OCI-LY3 (cell line): ENCODE results near the gene THUMPD1.
"Not testable (repeated sequence)": the region's sequence is repeated elsewhere in the genome, so short reads cannot be mapped to it uniquely, and the experiment has no call there.

Experiments used
- EZH2phosphoT487 ChIP-seq: fragments of 200-600 bp; shearing (Covaris generic); IDR thresholded peaks from 2 replicates; pipeline ENCODE4 v1.6.1; 2018; ENCODE audit warnings: antibody characterized with exemption, mixed run types, low read depth
- TF ChIP-seq, protein P1 (sequence below): fragments of 200-600, 300-600 bp; sonication (generic); IDR thresholded peaks from 2 replicates; pipeline ENCODE4 v1.5.1; 2014; ENCODE audit warnings: antibody characterized with exemption, low read length, low read depth

DNA sequence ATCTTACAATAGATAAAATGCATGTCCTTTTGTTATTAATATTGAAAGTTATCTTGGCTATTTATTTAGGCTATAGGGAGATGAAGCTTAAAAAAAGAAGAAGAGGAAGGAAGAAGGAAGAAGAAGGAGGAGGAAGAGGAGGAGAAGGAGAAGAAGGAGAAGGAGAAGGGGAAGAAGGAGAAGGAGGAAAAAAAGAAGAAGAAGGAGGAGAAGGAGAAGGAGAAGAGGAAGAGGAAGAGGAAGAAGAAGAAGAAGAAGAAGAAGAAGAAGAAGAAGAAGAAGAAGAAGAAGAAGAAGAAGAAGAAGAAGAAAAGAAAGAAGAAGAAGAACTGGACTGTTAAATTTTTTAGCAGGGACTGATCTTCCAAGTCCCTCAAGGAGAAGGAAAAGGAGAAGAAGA lies 23.9 kb downstream of the THUMPD1 start:
- TF ChIP-seq, protein P1, sequence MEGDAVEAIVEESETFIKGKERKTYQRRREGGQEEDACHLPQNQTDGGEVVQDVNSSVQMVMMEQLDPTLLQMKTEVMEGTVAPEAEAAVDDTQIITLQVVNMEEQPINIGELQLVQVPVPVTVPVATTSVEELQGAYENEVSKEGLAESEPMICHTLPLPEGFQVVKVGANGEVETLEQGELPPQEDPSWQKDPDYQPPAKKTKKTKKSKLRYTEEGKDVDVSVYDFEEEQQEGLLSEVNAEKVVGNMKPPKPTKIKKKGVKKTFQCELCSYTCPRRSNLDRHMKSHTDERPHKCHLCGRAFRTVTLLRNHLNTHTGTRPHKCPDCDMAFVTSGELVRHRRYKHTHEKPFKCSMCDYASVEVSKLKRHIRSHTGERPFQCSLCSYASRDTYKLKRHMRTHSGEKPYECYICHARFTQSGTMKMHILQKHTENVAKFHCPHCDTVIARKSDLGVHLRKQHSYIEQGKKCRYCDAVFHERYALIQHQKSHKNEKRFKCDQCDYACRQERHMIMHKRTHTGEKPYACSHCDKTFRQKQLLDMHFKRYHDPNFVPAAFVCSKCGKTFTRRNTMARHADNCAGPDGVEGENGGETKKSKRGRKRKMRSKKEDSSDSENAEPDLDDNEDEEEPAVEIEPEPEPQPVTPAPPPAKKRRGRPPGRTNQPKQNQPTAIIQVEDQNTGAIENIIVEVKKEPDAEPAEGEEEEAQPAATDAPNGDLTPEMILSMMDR, result not testable (repeated sequence)
- not testable (repeated sequence) for TF ChIP-seq EZH2phosphoT487
